Neural progenitor cell (in vitro differentiated cells): ENCODE measurements around the gene HOXA13.

Experiments
- CTCF ChIP-seq: fragments of 200-600 bp; sonication (generic); IDR thresholded peaks from 2 replicates; pipeline ENCODE4 v1.5.1; 2017; ENCODE audit warnings: antibody characterized with exemption, mild to moderate bottlenecking
- EZH2 ChIP-seq: fragments of 200-600 bp; sonication (generic); IDR thresholded peaks from 2 replicates; pipeline ENCODE4 v1.6.1; 2017; ENCODE audit warnings: antibody characterized with exemption, mild to moderate bottlenecking, moderate library complexity

- TF ChIP-seq CTCF (no peak), EZH2 (peak; percentile 76)
These were observed 2.5 kb downstream of the HOXA13 start for GRCh38 chr7:27197137-27198042.
